Endothelial cell of umbilical vein (primary cell): ENCODE data around the gene TNFRSF8. TPM values are rescaled to one million over a fixed set of nuclear protein-coding genes. Genes with fewer than 3 reads are reported as not detected.

Experiments used
- BruUV-seq: library from RNA; stranded (reverse); fragments of 400-500 nt; replicated peaks from 2 replicates; lab custom pipeline; 2021; lab: Mats Ljungman, UMichigan
- CTCF ChIA-PET: fragments of 300-600, 350-600 bp; sonication (Branson Sonifier 250); formaldehyde crosslinking; loops from one replicate; lab custom pipeline; 2021; ENCODE audit warnings: antibody characterized with exemption, inconsistent platforms; lab: Charles Lee
- POLR2A ChIA-PET: fragments of 300-600, 350-600 bp; sonication (Branson Sonifier 250); formaldehyde crosslinking; loops from one replicate; lab custom pipeline; 2021; ENCODE audit warnings: antibody characterized with exemption, inconsistent platforms; lab: Charles Lee
- DNase-seq: peaks from one replicate; pipeline ENCODE4 v3.0.0-alpha.2; 2011; ENCODE audit warnings: low read depth, low spot score
- FAIRE-seq: peaks from 2 replicates; lab custom pipeline; 2011; peaks lifted over from hg19 to GRCh38; lab: Jason Lieb, UNC
- H2AFZ ChIP-seq: 2 replicates; pipeline ENCODE4 v1.6.0; 2012; ENCODE audit warnings: low read depth, low read length, control low read depth, inconsistent platforms
- H3K27ac ChIP-seq: 2 replicates; pipeline ENCODE4 v1.5.1; 2011; ENCODE audit warnings: low read depth, mild to moderate bottlenecking, control low read depth, low read length, moderate library complexity; ENCODE audit not compliant: insufficient read depth
- H3K27me3 ChIP-seq, 2 experiments: 2 replicates each; pipeline versions ENCODE4 v1.6.0 to v1.6.1; 2011; ENCODE audit warnings: low read length in 2 of 2, mixed read lengths in 1 of 2; ENCODE audit not compliant: control insufficient read depth in 2 of 2, insufficient read depth in 2 of 2
- H3K36me3 ChIP-seq, 2 experiments: 2 replicates in 1 of 2; 3 replicates in 1 of 2; pipeline ENCODE4 v1.5.1; 2011; ENCODE audit warnings: low read length in 2 of 2, mild to moderate bottlenecking in 1 of 2, moderate library complexity in 1 of 2; ENCODE audit not compliant: control insufficient read depth in 2 of 2, insufficient read depth in 2 of 2; ENCODE audit errors: extremely low read depth in 1 of 2
- H3K4me1 ChIP-seq: 3 replicates; pipeline ENCODE4 v1.5.1; 2011; ENCODE audit warnings: mild to moderate bottlenecking, low read length; ENCODE audit not compliant: control insufficient read depth, insufficient read depth; ENCODE audit errors: extremely low read depth
- H3K4me2 ChIP-seq: 2 replicates; pipeline ENCODE4 v1.6.1; 2011; ENCODE audit warnings: low read length, control low read depth, mixed read lengths; ENCODE audit not compliant: insufficient read depth
- H3K4me3 ChIP-seq, 3 experiments: fragments of 200-600 bp in 1 of 3; sonication (generic), shearing (Covaris generic) in 1 of 3; replicated peaks in 1 of 3; 2 replicates each; pipeline ENCODE4 v1.5.1; 2011 to 2016; ENCODE audit warnings: control low read depth in 3 of 3, low read length in 3 of 3, mild to moderate bottlenecking in 2 of 3, inconsistent platforms in 1 of 3, low read depth in 1 of 3, moderate library complexity in 1 of 3; ENCODE audit not compliant: insufficient read depth in 1 of 3
- H3K79me2 ChIP-seq: 2 replicates; pipeline ENCODE4 v1.6.0; 2012; ENCODE audit warnings: low read length, inconsistent platforms; ENCODE audit not compliant: control insufficient read depth, insufficient read depth
- H3K9ac ChIP-seq: replicated peaks from 2 replicates; pipeline ENCODE3; 2011; ENCODE audit warnings: low read length, control low read depth; ENCODE audit not compliant: insufficient read depth; ENCODE audit errors: extremely low read depth
- H3K9me1 ChIP-seq: replicated peaks from 3 replicates; pipeline ENCODE4 v1.6.0; 2011; ENCODE audit warnings: mild to moderate bottlenecking, low read length; ENCODE audit not compliant: control insufficient read depth, insufficient read depth; ENCODE audit errors: extremely low read depth
- H3K9me3 ChIP-seq: replicated peaks from 2 replicates; pipeline ENCODE4 v1.5.1; 2012; ENCODE audit warnings: low read length, inconsistent platforms; ENCODE audit not compliant: control insufficient read depth, insufficient read depth
- H4K20me1 ChIP-seq: replicated peaks from 2 replicates; pipeline ENCODE3; 2011; ENCODE audit warnings: mild to moderate bottlenecking, low read length; ENCODE audit not compliant: control insufficient read depth, insufficient read depth; ENCODE audit errors: extremely low read depth
- EZH2 ChIP-seq: IDR thresholded peaks from 2 replicates; pipeline ENCODE4 v1.6.1; 2012; ENCODE audit warnings: borderline replicate concordance, low read depth, mild to moderate bottlenecking, moderate library complexity, low read length, inconsistent platforms; ENCODE audit not compliant: severe bottlenecking
- FOS ChIP-seq: IDR thresholded peaks from 2 replicates; pipeline ENCODE4 v1.6.1; 2011; ENCODE audit warnings: mild to moderate bottlenecking, low read length, moderate library complexity, borderline replicate concordance; ENCODE audit not compliant: insufficient read depth
- GATA2 ChIP-seq: IDR thresholded peaks from 2 replicates; pipeline ENCODE4 v1.7.0; 2011; ENCODE audit warnings: low read depth, mild to moderate bottlenecking, moderate library complexity, mixed read lengths, low read length; ENCODE audit not compliant: insufficient read length, insufficient read depth
- JUN ChIP-seq: IDR thresholded peaks from 2 replicates; pipeline ENCODE4 v1.6.1; 2011; ENCODE audit warnings: borderline replicate concordance, low read depth; ENCODE audit not compliant: insufficient read length, insufficient read depth
- MYC ChIP-seq: IDR thresholded peaks from one replicate; pipeline ENCODE4 v1.6.1; 2011; ENCODE audit warnings: mild to moderate bottlenecking, low read depth, low read length
- POLR2A ChIP-seq: IDR thresholded peaks from 2 replicates; pipeline ENCODE4 v1.6.1; 2012; ENCODE audit warnings: low read depth, mild to moderate bottlenecking, control low read depth, low read length
- POLR2AphosphoS5 ChIP-seq: IDR thresholded peaks from 2 replicates; pipeline ENCODE4 v1.6.1; 2012; ENCODE audit warnings: low read depth, mild to moderate bottlenecking, control low read depth, low read length, moderate library complexity; ENCODE audit not compliant: insufficient read depth
- dilution Hi-C: fragments of 300-500 bp; cut with MboI; formaldehyde crosslinking; loops from one replicate; pipeline ENCODE4 v1.15.0; 2019; ENCODE audit warnings: low sequenced_read_pairs; ENCODE audit not compliant: extremely low pct_ligation_motif_present
- intact Hi-C: fragments of 100-400 bp; cut with micrococcal nuclease; formaldehyde crosslinking; loops from one replicate; pipeline ENCODE4 v1.10.0; 2022
- polyA plus RNA-seq, 4 experiments: library from polyadenylated mRNA; depleted of rRNA in 3 of 4; stranded (reverse) in 3 of 4; unstranded in 1 of 4; fragments of >200 nt; gene quantifications; 2 replicates each; pipeline versions ENCODE4 v1.2.1 to v1.2.3, GENCODE V29; 2011 to 2012; ENCODE audit warnings: missing spikeins in 1 of 4
- total RNA-seq: library from RNA; stranded (reverse); gene quantifications from 2 replicates; pipeline ENCODE4 v1.2.3, GENCODE V29; 2021
- TF ChIP-seq, protein P1 (sequence below): IDR thresholded peaks from 2 replicates; pipeline ENCODE4 v1.6.1; 2011; ENCODE audit not compliant: insufficient read depth, insufficient read length
- TF ChIP-seq, protein P2 (sequence below), 2 donors: IDR thresholded peaks; 1 replicate in 1 of 2; 2 replicates in 1 of 2; pipeline ENCODE4 v1.5.1; 2011; ENCODE audit warnings: low read length in 2 of 2, mild to moderate bottlenecking in 2 of 2, moderate library complexity in 2 of 2, control low read depth in 1 of 2, inconsistent platforms in 1 of 2, low read depth in 1 of 2; ENCODE audit not compliant: insufficient read depth in 1 of 2; ENCODE audit errors: extremely low read depth in 1 of 2

Gene TNFRSF8
- total and polyA plus RNA-seq, 2 donors (not counting 3 experiments of a cell fraction or from before 2014, with no cell fraction given), result 0.47 TPM; not detected in 1

DNA sequence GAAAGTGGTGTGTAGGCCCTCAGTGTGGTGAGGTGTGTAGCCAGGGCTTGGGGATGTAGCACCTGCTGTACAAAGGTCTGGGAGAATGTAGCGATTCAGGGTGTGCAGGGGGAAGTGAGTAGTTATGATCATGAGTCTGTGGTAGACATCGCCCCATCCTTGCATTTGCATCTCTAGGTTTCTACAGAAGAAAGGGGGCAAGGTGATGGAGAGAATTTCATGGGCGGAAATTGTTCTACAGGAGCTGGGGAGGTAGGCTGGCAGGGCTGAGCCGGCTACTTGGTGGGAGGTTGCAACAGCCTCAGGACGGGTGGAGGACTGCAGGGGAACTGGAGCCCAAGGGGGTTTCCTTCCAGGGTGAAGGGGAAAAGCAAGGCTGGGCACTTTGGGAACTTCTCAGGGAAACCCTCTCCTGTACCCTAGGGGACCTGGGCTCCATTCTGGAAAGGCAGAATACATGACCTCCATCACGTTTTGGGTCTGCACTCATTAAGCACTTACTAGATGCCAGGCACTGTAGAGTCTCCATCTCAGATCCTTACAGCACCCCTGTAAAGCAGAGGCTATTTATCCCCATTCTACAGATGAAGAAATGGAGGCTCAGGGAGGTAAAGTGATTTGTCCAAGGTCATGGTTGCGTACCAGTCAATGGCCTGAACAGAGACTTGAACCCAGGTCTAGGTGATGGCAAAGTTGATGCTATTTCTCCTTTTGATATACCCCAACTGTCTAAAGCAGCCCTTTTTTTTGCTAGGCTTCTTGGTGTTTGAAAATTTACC lies 89.2 kb downstream of the TNFRSF8 start:
- peaks cover 19% of the 10 kb centered on the region for H3K4me1 ChIP-seq
- H3K9me1 ChIP-seq, result no peaks in the 10 kb centered on the region
- H2AFZ ChIP-seq, result no peak overlapping the region
- H3K9me3 ChIP-seq, result no peaks in the 10 kb centered on the region
- no peaks in the 10 kb centered on the region for H3K79me2 ChIP-seq
- no peak overlapping the region for H3K27ac ChIP-seq
- FAIRE-seq (no peak), DNase-seq (no peak)
- no peaks in the 10 kb centered on the region for H4K20me1 ChIP-seq
- intact Hi-C loops (loop anchor here (2.0 kb wide), 1 partner anchor 26 kb away; no protein-coding TSS in a partner anchor), dilution Hi-C loops (no loop called here)
- H3K4me3 ChIP-seq, result no peak overlapping the region
- H3K4me2 ChIP-seq, result no peak overlapping the region
- no peaks in the 10 kb centered on the region for H3K27me3 ChIP-seq
- CTCF ChIA-PET, result interaction anchor here (1.1 to 2.7 kb wide), 4 partner anchors 13 to 73 kb away, joined by 3 to 10 read pairs (median 7); partner anchors contain the start of gene TNFRSF1B
- no TSS peak for BruUV-seq
- POLR2A ChIA-PET, result no interaction called here
- TF ChIP-seq, protein P1, sequence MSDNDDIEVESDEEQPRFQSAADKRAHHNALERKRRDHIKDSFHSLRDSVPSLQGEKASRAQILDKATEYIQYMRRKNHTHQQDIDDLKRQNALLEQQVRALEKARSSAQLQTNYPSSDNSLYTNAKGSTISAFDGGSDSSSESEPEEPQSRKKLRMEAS, result no peak
- TF ChIP-seq MYC, result no peak
- no peak for TF ChIP-seq GATA2
- no peak for TF ChIP-seq POLR2AphosphoS5
- no peak for TF ChIP-seq EZH2
- no peak for TF ChIP-seq JUN
- TF ChIP-seq FOS, result no peak
- TF ChIP-seq POLR2A, result no peak
- TF ChIP-seq, protein P2, sequence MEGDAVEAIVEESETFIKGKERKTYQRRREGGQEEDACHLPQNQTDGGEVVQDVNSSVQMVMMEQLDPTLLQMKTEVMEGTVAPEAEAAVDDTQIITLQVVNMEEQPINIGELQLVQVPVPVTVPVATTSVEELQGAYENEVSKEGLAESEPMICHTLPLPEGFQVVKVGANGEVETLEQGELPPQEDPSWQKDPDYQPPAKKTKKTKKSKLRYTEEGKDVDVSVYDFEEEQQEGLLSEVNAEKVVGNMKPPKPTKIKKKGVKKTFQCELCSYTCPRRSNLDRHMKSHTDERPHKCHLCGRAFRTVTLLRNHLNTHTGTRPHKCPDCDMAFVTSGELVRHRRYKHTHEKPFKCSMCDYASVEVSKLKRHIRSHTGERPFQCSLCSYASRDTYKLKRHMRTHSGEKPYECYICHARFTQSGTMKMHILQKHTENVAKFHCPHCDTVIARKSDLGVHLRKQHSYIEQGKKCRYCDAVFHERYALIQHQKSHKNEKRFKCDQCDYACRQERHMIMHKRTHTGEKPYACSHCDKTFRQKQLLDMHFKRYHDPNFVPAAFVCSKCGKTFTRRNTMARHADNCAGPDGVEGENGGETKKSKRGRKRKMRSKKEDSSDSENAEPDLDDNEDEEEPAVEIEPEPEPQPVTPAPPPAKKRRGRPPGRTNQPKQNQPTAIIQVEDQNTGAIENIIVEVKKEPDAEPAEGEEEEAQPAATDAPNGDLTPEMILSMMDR (IDR thresholded peaks at IDR 0.05; ENCODE audit: extremely low read depth in 1 of 2, insufficient read depth in 1 of 2, low read depth in 1 of 2, low read length in 2 of 2), result no peak
- no peaks in the 10 kb centered on the region for H3K36me3 ChIP-seq
- H3K9ac ChIP-seq, result no peak overlapping the region
